GM18508 (cell line): Measurements from ENCODE around the gene PRMT9.

ENCODE experiments used
- ATAC-seq: cut with Tn5 transposase; IDR thresholded peaks from one replicate; pipeline ENCODE4 v1.9.1; 2021; ENCODE audit warnings: moderate number of reproducible peaks; ENCODE audit not compliant: insufficient read depth, unreplicated experiment

The PRMT9 gene

DNA sequence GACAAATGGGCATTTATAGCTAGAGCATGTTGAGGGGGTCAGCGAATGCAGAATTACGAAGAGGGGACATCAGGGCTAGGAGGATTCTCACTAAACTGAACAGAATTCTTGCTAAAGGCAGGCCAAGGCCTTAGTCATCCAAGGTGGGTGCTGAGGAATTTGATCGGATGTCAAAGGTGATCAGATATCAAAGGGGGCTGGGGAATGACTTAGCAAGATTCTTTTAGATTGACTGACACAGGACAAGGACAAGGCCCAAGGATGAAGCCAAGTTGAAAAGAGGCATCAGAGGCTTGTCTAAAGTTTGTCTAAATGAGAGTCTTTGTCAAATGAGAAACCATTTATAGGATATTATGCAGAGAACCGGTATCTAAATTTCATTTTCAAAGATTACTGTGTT is 57.1 kb downstream of the PRMT9 start:
- ATAC-seq = no peak

DNA sequence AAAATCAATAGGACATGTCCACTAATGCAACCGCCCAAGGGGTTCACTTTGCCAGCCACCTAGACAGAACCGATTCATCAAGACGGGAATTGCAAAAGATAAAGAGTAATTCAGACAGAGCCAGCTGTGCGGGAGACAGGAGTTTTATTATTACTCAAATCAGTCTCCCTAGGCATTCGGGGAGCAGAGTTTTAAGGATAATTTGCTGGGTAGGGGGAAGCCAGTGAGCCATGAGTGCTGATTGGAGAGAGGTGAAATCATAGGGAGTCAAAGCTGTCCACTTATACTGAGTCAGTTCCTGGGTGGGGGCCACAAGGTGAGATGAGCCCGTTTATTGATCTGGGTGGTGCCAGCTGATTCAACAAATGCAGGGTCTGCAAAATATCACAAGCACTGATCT is 58.2 kb downstream of the PRMT9 start:
- no peak for ATAC-seq

DNA sequence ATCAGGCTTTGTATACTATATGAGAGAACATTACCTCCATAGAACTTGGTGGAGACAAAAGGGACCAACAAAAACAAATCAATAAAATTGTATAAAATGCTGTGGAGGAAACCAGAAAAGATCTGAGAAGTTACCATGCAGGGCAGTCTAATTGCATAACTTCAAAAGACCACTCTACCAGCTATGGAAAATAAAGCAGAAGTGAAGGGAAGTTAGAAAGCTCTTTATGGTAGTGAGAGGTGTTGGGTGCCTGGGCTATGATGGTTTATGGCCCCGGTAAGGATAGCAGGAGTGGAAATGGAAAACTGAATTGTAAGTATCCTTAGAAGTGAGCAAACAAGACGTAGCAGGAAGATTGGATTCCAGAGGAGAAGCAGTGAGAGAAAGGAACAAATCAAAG is 63.6 kb downstream of the PRMT9 start:
- no peak for ATAC-seq

- ATAC-seq = peak; percentile 11
Measured at GRCh38 chr4:147617841-147618691, 65.9 kb downstream of the PRMT9 start.

- peak; percentile 99 for ATAC-seq
Measured at GRCh38 chr4:147617173-147617840, 66.7 kb downstream of the PRMT9 start, which contains the start of gene TMEM184C. Gene TMEM184C (plus strand): TSS chr4:147617397. CDS start chr4:147617957, 560 bp downstream.

- peak; percentile 1 for ATAC-seq
Measured at GRCh38 chr4:147616849-147617172, 67.2 kb downstream of the PRMT9 start.

GRCh38 chr4:147610686-147611085 is 73.3 kb downstream of the PRMT9 start:
- no peak for ATAC-seq

DNA sequence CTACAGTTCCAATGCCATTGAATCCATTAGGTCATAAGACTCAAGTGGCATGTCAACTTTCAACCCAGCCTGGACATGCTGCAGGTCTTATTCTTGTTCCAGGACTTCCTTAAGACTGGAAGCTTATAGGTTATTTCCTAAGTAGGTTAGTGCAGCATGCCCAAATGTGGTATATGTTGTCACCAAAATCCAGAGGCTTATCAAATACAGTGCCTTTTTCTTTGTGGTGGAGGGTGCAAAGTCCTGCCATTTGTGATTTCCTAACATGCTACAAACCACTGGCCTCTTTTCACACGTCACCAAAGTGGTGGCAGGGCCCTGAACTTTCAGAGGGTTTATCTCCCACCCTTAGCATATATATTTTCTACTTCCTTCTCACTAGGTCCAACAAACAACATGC is 76.5 kb downstream of the PRMT9 start:
- ATAC-seq = no peak

- no peak for ATAC-seq
Measured at GRCh38 chr4:147605499-147605898, 78.5 kb downstream of the PRMT9 start.

DNA sequence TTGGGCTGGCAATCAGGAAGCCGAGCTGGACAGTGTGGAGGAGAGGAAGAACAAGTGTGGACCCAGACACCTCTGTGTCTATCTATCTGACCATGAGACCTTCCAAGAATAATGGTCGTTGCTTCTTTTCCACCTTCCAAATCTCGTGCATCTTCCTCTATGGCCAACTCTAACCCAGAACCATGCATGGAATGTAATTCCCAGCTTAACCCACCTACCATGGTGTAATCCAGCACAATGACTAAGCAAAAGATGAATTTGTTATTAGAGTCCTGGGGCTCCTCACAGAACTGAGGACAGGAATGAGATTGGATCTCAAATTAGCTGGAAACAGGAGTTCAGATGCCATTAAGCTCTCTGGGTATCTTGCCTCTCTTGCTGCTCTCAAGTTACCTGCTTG is 84.2 kb downstream of the PRMT9 start:
- ATAC-seq = no peak

DNA sequence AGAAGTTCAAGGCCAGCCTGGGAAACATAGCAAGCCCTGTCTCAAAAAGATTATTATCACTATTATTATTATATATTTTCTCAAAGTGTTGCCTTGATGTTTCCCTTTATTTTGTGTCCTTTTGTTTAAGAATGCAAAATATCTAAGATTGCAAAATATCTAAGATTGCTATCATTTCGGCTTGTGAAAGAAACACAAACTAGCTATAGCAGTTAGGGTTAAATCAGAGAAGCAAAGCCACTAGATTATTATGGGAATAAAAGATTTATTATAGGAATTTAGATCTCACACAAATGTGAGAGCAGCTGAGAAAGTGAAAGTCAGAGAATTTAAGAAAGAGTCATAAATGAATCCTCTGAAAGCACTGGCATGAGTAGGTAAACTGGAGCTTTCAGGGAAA is 84.8 kb downstream of the PRMT9 start:
- ATAC-seq = no peak

DNA sequence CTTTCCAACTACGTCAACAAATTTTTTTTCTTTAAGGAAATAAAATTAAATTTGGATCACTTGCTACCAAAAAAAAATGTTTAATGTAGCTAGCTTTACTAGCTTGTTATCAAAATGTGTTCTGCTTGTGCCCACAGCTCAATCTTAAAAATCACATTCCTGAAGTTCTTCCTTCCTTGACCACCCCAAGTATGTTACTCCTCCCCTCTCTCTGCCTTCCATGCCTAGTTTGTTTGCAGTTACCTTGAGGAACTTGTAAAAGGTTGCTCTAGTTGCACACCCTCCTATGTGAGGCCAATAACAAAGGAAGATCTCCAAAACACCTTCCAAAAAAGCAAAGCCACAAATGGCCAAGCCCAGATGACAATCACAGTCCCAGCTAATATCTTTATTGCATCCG is 86.4 kb downstream of the PRMT9 start:
- no peak for ATAC-seq

GRCh38 chr4:147596981-147597380 is 87.0 kb downstream of the PRMT9 start:
- no peak for ATAC-seq

- ATAC-seq = no peak
Measured at GRCh38 chr4:147596377-147596776, 87.6 kb downstream of the PRMT9 start.

DNA sequence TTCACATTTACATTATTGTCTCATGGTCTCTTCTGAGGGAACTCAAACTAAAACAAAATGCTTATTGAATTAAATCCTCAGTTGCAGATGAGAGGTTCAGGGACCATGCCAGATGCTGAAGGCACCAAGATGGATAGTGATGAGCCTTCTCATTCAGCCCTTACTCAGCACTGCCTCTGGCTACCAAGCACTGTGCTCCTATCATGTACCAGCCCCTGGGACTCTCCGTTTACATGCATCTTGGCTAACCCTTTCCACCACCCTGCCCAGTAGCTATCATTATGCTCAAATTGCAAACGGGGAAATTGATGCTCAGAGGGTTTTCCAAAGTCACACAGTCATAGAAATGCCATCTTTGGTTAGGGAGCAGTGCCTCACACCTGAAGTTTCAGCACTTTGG is 89.4 kb downstream of the PRMT9 start:
- ATAC-seq = no peak

DNA sequence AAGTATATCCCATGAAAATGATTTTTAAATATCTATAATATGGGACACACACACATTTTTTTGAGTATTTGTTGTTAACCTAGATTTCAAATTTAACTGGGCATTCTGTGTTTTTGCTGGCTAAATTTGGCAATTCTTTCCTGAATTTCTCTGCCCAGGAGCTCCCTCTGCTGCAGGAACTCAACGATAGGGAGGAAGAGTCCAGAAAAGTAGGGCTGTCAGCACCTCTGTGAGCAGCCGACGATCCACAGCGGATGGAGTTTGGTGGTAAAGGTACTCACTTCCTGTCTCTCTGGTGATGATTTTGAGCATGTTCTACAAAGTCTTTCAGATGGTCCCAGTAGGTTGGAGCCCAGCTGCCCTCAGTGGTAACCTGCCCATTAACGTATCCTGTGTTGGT is 89.9 kb downstream of the PRMT9 start:
- ATAC-seq = no peak

GRCh38 chr4:147591106-147591505 is 92.9 kb downstream of the PRMT9 start:
- ATAC-seq = no peak

DNA sequence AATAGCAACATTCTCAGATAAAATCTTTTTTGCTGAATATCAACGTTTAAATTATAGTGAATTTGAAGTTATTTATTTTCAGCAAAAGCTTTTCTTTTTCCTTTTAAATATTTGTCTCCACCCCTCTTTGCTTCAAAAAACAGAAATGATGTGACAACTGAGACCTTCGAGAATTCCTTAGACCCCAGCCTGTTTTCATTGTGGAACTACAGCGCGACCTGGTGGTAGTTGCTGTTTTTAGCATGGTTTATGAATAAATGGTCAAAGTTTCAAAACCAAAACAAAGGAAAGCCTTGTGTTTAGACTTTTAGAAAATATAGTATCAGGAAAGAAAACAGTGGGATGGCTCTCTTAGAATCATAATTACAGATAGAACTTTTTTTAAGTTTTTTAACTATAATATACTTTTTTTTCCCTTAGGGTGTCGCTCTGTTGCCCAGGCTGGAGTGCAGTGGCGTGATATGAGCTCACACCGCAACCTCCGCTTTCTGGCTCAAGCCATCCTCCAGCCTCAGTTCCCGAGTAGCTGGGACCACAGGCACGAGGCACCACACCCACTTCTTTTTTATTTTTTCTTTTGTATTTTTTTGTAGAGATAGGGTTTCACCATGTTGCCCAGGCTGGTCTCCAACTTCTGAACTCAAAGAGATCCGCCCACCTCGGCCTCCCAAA is 93.6 kb downstream of the PRMT9 start:
- ATAC-seq = no peak

GRCh38 chr4:147589586-147589985 is 94.4 kb downstream of the PRMT9 start:
- ATAC-seq = no peak
